Measurements from ENCODE around the gene MYH14.
A peak's percentile ranks its signal among the peaks of the same experiment; 100 is the strongest.
"Not testable (repeated sequence)": the region's sequence is repeated elsewhere in the genome, so short reads cannot be mapped to it uniquely, and the experiment has no call there.

The MYH14 gene

DNA sequence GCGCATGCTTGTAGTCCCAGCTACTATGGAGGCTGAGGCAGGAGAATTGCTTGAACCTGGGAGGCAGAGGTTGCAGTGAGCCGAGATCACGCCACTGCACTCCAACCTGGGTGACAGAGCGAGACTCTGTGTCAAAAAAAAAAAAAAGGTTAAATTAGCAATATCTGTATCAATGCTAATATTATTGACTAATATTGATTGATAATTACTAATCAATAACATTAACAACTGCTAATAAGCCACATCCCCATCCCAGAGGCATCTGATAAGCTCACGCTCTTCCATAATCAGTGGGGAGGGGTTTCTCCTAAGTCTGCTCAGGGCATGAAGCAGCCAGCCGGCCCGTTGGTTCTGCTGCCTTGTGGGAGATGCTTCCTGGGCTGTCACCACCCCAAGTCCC is 24.7 kb downstream of the MYH14 start:
- DNase-seq, result not testable (repeated sequence)

DNA sequence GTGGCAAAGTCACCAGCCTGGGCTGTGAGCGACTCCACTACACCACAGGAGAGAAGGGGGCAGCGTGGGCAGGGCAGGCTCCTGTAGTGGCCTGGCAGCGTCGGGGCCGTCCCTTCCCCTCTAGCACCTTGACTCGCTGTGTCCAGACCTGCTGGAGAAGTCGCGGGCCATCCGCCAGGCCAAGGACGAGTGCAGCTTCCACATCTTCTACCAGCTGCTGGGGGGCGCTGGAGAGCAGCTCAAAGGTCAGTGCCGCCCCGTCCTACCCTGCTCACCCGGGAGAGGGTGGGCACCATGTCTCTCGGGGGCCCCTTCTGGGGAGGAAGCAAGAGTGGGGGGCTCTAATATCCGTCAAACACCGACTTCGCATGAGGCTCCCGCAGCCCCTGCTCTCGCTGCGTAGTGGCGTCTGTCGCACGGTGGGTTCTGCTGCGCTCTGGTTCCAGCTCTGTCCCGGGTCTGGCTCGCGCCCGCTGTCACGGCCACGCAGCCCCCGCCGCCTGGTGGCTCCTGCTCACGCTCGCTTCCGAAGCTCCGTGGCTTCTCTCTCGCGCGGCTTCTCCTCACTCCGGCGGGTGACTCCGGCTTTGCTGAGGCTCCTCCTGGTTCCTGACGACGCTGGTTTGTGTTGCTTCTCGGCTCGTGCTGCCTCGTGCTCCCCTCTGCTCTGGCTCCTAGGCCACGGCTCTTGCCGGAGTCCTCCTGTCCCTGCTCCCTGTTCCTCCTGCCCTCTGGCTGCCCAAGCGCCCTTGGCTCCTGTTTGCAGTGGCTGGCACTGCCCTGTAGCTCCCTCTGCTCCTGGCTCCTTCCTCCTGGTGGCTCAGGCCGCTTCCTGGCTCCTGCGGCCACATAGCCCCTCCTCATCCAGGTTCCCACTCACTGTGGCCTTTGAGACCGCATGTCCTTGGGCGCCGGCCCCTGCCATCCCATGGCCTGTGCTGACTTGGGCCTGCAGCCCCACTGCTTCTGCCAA is 27.2 kb downstream of the MYH14 start:
- no peak for DNase-seq

DNA sequence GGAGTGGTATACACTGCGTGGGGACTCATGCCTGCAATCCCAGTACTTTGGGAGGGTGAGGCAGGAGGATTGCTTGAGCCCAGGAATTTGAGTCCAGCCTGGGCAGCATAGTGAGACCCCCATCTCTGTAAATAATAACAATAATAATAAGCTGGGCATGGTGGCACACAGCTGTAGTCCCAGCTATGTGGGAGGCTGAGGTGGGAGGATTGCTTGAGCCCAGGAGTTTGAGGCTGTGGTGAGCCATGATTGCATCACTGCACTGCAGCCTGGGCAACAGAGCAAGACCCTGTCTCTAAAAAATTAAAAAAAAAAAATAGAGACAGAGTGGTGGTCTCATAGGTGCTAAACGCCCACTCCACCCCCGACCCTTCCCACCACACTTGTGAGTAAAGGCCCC is 28.0 kb downstream of the MYH14 start:
- not testable (repeated sequence) for DNase-seq

DNA sequence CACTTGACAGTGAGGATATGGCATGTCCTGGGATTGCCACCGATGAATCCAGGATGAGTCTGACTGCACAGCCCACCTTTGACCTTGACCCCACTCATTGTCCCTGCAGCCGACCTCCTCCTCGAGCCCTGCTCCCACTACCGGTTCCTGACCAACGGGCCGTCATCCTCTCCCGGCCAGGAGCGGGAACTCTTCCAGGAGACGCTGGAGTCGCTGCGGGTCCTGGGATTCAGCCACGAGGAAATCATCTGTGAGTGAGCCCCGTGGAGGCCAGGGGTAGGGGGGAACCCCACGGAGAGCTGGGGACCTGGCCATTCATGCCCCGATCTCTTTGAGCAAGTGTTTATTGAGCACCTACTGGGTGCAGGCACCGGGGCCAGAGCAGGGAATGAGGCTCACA is 28.4 kb downstream of the MYH14 start:
- DNase-seq, result no peak

DNA sequence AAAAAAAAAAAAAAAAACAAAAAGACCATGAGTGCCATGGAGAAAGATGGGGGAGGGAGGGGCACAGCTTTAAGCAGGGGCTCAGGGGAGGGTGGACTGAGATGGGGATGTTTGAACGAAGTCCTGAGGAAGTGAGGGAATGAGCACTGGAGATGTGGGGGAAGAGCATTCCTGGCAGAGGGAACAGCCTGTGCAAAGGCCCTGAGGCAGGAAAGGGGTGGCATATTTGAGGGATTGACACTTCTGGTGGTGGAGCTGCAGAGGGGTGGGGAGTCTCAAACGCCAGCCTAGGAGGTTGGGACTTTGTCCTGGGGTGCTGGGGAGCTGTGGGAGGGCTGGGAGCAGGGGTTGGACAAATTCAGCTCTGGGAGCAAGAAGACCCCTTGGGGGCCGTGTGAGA is 29.2 kb downstream of the MYH14 start:
- DNase-seq, result no peak

DNA sequence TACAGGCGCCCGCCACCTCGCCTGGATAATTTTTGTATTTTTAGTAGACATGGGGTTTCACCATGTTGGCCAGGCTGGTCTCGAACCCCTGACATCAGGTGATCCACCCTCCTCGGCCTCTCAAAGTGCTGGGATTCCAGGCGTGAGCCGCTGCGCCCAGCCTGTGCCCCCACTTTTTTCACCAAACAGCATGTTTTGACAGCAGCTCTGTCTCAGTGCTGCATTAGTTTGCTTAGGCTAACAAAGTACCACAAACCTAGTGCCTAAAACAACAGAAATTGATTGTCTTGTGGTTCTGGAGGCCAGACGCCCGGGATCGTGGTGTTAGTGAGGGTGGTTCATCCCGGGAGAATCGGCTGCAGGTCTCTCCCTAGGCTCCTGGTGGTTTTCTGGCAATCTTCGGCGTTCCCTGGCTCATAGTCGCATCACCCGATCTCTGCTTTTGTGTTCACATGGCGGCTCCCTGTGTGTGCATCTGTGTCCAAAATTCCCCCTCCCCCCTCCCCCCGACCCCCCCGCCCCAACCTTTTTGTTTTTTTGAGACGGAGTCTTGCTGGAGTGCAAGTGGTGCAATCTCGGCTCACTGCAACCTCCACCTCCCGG is 30.0 kb downstream of the MYH14 start:
- no peak for DNase-seq

DNA sequence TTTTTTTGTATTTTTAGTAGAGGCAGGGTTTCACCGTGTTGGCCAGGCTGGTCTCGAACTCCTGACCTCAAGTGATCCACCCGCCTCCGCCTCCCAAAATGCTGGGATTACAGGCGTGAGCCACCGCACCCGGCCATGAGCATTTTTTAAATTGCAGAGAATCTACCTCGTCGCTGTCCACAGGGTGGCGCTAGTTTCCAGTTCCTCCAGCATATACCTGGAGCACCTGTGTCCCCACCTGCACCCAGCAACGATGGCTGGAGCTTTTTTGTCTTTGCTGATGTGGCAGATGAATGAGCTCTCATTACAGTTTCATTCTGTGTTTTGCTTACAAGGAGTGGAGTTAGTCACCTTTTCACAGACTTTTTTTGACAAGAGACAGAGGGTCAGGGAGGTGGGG is 34.1 kb downstream of the MYH14 start:
- peak; percentile 19 to 23 for DNase-seq

DNA sequence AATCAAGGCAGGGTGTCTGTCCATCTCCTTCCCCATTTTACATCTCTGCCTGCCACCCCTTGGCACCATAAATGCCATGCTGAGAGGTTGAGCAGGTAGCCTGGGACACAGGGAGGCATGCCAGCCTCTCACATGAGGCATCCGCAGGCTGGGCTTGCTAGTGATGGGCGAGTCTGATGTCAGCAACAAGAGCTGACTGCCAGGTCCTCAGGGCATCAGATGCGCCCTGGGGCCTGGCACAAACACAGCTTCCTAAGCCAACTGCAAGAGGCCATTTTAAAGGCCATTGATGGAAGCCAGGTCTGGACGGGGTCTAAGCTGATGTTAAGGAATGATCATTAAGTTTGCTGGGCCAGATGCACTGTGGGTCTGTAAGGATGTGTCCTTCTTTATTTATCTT is 34.6 kb downstream of the MYH14 start:
- DNase-seq, result no peak

DNA sequence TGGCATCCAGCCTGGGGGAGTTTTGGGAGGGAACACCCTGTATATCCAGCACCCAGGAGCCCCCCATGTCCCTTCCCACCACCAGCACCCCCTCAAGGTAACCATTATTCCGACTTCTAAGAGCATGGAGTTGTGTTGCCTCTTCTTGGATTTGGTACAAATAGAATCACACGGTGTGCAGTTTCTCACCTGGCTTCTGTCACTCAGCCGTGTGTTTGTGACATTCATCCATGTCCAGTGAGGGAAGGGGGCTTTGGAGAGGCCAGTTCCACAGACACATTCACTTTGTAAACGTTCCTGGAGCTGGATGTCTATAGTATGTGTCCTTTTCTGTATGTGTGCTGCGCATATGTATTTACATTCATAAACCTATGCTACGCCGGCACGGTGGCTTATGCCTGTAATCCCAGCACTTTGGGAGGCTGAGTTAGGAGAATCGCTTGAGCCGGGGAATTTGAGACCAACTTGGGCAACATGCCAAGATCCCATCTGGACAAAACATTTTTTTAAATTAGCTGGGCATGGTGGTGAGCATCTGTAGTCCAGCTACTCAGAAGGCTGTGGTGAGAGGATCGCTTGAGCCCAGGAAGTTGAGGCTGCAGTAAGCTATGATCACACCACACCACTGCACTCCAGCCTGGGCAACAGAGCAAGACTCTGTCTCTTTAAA is 36.6 kb downstream of the MYH14 start:
- DNase-seq, result no peak

DNA sequence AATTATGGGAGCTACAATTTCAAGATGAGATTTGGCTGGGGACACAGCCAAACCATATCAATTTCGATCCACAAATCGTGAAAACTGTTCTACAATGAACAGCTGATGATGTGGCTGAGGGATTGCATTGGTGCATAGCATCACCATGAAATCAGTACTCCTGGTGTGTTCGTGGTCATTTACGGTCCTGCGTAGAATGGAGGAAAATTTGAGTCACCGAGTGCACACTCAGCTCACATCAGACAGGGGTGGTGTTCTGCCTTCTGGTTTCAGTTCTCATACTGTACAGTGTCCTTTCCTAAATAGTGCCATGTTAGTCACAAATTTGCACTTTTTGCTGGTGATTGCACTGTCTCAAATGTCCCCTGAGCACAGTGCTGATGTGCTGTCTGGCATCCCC is 39.2 kb downstream of the MYH14 start:
- DNase-seq, result no peak

DNA sequence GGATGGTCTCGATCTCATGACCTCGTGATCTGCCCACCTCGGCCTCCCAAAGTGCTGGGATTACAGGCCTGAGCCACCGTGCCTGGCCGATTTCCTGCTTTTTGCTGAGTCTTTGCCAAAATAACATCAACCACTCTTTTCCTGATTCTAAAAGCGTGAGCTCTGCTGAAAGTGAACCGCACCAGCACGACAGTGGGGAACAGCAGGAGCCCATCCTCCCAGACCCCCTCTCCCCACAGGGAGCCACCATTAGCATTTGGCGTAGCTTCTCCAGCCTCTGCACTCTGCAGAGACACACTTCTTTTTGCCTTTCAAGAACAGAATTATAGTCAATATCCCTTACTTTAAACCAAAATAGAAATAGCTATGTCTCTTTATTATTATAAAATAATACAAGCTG is 41.3 kb downstream of the MYH14 start:
- DNase-seq, result no peak

DNA sequence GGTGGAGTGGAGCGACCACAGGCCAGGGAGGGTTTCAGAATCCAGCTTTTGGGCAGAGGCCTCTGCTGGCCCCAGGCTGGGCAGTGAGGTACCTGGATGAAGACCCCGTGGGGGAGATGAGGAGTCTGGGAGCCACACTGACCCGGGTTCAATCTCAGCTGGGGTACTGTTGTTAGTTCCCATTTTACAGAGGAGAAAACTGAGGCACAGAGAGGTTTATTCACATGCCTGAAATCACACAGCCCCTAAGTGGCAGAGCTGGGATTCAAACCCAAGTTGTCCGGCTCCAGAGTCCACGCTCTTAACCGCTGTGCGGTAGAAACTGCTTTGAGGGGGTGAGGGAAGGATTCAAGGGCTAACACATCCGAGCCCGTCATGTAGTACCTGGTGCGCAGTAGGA is 45.0 kb downstream of the MYH14 start:
- DNase-seq, result no peak

DNA sequence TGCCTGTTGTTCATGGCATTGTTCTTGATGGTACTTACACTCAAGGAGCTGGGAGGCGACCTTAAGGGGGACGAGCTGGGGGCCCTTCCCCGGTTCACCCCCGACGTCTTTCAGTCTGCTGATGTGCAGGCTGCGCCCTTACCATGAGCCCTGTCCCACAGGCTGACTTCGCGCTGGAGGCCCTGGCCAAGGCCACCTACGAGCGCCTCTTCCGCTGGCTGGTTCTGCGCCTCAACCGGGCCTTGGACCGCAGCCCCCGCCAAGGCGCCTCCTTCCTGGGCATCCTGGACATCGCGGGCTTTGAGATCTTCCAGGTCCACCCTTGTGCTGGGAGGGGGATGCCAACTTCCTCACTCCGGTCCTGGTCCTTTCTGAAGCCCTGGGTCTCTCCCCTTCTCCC is 45.4 kb downstream of the MYH14 start:
- DNase-seq, result no peak

DNA sequence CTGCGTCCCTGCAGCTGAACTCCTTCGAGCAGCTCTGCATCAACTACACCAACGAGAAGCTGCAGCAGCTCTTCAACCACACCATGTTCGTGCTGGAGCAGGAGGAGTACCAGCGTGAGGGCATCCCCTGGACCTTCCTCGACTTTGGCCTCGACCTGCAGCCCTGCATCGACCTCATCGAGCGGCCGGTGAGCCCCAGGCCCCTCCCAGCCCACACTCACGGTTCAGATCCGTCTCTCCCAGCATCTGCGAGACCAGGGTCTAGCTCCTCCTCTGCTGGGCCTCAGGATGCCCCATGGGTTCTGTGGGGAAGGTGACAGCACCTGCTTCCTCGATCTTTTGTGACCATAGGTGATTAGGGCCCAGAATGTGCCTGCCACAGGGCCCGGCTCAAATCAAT is 46.2 kb downstream of the MYH14 start:
- no peak for DNase-seq

DNA sequence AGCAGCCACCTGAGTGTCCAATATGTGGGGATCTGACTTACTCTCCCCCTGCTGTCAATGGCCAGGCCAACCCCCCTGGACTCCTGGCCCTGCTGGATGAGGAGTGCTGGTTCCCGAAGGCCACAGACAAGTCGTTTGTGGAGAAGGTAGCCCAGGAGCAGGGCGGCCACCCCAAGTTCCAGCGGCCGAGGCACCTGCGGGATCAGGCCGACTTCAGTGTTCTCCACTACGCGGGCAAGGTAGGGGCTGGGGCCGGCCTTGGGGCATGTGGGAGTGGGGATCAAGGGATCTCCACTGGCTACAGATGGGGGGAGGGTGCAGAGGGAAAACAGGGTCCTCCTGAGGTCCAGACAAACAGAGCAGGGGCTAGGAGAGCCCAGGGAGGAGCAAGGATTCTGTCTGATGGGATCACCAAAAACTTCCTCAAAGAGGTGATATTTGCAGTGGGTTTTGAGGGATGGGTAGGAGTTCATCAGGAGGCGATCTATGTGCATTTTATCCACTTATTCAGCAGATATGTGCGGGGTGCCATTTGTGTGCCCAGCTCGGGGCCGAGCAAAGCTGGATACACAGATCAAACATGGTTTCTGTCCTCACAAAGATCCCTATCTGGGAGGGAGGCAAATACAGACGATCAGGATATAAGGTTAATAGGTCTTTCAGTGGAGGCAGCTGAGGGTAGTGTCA is 47.2 kb downstream of the MYH14 start:
- DNase-seq, result no peak

DNA sequence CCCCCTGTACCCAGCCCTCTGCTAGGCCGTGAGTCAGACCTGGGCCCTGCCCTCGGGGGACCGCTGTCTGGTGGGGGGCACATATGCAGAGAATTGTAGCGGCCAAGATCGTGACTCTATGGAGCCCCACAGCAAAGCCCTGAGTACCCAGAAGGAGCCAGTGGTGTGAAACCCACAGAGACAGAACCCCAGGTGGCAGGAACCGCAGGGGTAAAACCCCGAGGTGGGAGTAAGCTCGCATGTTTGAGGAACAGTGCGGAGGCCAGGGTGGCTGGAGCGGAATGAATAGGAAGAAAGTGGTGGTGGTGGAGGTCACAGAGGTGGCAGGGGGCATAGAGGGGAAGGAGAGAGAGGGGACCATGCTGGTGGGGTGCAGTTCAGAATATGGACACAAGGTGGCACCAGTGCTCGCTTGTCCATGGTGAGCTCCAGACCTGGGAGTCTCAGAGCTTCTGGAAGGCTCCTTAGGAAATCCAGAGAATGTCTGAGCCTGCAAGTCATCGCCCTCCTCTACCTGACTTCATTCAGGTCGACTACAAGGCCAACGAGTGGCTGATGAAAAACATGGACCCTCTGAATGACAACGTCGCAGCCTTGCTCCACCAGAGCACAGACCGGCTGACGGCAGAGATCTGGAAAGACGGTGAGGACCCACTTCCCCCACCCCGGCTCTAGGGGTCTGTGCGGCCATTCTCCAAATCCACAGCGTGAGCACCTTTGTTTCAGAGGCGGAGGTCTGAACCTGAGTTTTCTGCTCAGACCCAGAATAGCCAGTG is 48.9 kb downstream of the MYH14 start:
- no peak for DNase-seq

DNA sequence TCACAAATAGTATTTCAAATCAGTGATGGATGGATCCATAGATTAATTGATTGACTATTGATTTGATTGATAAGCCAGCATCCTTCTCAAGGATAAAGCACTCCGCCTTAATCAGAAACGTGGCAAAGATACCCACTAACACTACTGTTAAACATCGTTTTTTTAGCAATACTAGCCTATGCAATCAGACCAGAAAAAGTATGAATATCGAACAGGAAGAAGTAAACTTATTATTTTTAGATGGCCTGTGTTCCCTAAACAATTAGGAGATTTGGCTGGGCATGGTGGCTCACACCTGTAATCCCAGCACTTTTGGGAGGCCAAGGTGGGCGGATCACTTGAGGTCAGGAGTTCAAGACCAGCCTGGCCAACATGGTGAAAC is 49.5 kb downstream of the MYH14 start:
- DNase-seq, result no peak

DNA sequence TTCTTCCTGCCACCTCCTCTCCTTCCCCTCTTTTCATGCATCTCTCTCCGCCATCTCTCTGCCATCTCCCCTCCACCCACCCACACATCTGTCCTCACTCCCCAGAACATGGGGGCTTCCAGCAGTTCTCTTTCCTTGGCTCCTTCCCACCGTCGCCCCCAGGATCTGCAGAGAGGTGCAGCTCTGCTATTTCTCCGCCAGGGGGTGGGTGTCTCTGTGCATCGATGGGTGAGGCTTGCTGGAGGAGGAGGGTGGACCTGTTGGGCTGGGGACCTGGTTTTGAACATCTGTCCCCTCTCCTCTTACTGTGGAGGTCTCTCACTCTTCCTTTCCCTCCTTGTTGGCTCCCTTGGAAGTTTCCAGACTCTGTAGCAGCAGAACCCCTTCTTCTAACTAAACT is 51.7 kb downstream of the MYH14 start:
- no peak for DNase-seq

DNA sequence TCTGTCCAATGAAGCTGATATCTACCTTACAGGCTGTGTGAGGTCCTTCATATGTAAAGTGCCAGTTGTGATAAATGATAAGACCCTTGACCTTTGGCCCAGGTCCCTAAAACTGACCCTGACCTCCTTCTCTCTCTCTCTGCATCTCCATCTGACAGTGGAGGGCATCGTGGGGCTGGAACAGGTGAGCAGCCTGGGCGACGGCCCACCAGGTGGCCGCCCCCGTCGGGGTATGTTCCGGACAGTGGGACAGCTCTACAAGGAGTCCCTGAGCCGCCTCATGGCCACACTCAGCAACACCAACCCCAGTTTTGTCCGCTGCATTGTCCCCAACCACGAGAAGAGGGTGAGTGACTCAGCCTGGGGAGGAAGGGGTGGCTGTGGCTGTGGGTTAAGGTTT is 53.7 kb downstream of the MYH14 start:
- no peak for DNase-seq

DNA sequence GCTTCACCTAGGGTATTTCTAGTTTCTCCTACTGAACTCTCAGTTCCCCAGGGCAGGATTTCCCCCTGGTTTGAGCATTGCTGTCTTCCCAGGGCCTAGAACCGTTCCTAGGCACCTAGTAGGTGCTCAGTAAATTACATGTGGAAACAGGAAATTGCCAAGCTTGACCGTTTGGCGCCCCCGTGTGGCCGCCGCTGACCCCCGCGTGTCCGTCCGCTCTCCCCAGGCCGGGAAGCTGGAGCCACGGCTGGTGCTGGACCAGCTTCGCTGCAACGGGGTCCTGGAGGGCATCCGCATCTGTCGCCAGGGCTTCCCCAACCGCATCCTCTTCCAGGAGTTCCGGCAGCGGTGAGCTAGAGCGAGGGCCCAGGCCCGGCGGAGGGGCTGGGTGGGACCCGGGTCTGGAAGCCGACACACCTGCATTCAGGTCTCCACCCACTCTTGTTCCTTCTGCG is 55.5 kb downstream of the MYH14 start:
- DNase-seq, result no peak

DNA sequence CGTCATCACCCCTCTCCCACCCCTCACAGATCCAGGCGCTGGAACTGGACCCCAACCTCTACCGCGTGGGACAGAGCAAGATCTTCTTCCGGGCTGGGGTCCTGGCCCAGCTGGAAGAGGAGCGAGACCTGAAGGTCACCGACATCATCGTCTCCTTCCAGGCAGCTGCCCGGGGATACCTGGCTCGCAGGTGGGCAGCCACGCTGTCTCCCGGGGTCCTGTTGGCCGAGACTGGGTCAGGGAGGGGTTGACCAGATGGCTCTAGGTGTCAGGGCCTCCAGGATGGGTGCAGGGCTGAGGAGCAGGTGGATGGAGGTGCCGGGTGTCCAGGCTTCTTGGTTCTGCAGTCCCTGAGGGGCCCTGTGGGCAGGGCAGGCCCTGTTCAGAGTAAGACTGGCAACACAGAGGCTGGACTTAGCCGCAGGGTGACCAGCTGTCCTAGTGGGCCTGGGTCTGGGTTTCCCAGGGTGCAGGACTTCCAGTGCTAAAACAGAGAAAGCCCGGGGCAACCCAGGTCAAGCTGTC is 58.1 kb downstream of the MYH14 start:
- DNase-seq, result no peak

DNA sequence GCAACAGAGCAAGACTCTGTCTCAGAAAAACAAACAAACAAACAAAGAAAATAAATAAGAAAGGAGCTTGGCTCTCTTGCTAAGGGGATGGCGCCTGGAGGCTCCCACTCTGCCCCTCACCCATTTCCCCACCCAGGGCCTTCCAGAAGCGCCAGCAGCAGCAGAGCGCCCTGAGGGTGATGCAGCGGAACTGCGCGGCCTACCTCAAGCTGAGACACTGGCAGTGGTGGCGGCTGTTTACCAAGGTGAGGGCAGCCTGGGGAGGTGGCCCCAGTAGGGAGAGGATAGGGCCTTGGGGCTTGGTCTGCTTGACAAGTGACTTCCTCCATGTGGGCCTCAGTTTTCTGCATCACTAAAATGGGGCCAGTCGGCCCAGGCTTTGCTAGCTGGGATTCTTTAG is 59.8 kb downstream of the MYH14 start:
- no peak for DNase-seq

Data from NCI-H1930 (cell line).